ENCODE results near the gene STRAP.

The STRAP gene

GRCh38 chr12:15879413-15879812 is 2.8 kb upstream of the STRAP start:
- Histone ChIP-seq H3K4me1 (ENCODE audit: control insufficient read depth, insufficient read depth, low read length) (peaks cover 11% of the 10 kb centered on the region), H3K27ac (ENCODE audit: low read depth, low read length) (no peak overlapping the region), H3K36me3 (ENCODE audit: control insufficient read depth, insufficient read depth, low read length) (no peaks in the 10 kb centered on the region), H3K4me3 (ENCODE audit: low read length) (no peak overlapping the region), H3K27me3 (ENCODE audit: control insufficient read depth, insufficient read depth, low read length) (no peaks in the 10 kb centered on the region), H3K9ac (ENCODE audit: low read length) (no peak overlapping the region)

GRCh38 chr12:15880721-15881120 is 1.5 kb upstream of the STRAP start:
- Histone ChIP-seq H3K4me1 (ENCODE audit: control insufficient read depth, insufficient read depth, low read length) (peaks cover 14% of the 10 kb centered on the region), H3K36me3 (ENCODE audit: control insufficient read depth, insufficient read depth, low read length) (no peaks in the 10 kb centered on the region), H3K27ac (ENCODE audit: low read depth, low read length) (no peak overlapping the region), H3K27me3 (ENCODE audit: control insufficient read depth, insufficient read depth, low read length) (no peaks in the 10 kb centered on the region), H3K4me3 (ENCODE audit: low read length) (no peak overlapping the region), H3K9ac (ENCODE audit: low read length) (no peak overlapping the region)

DNA sequence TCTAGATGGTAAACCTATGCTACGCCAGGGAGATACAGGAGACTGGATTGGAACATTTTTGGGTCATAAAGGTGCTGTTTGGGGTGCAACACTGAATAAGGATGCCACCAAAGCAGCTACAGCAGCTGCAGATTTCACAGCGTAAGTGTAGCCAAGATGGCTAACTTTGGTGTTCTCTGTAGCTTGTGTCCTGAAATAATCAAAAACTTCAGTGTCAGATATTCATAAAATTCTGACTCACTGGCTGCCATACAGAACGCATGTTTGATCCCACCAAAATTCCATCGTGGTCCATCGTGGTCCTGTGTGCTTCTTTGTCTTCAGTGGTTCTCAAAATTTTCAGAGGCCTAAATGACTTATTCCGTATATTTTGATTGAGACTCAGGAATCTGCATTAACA is 1.3 kb downstream of the STRAP start:
- Histone ChIP-seq H3K4me1 (ENCODE audit: control insufficient read depth, insufficient read depth, low read length) (peaks cover 22% of the 10 kb centered on the region), H3K27me3 (ENCODE audit: control insufficient read depth, insufficient read depth, low read length) (no peaks in the 10 kb centered on the region), H3K9ac (ENCODE audit: low read length) (no peak overlapping the region), H3K36me3 (ENCODE audit: control insufficient read depth, insufficient read depth, low read length) (no peaks in the 10 kb centered on the region), H3K27ac (ENCODE audit: low read depth, low read length) (no peak overlapping the region), H3K4me3 (ENCODE audit: low read length) (peak overlapping the region; percentile 83)

DNA sequence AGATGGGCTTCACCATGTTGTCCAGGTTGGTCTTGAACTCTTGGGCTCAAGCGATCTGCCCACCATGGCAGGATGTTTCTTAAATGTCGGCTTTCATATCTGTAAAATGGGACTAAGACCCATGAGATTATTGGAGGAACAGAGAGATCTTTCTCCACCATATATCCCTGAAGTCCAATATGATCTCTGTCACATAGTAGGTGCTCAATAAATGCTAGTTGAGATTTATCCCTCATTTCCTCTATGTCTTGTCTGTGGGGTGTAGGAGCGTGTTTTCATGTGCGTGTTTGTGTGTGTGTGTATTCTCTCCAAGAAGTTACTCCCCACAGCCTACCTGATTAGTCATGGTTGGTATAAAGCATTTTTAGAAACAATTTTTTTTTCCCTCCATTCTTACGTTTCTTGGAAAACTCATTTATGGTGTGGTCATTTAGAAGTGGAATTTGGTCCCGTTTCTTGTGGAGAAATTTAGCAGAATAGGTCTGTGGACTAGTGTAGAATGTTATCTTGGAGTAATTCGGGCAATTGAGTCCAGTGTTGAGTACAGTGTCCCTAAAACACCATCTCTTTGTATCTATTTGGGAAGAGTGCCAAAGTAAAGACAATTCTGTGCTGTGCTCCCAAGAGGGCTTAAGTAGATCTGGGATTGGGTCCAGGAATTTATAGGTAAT is 4.3 kb downstream of the STRAP start:
- no peak overlapping the region for H3K4me3 ChIP-seq (ENCODE audit: low read length)
- H3K36me3 ChIP-seq (ENCODE audit: control insufficient read depth, insufficient read depth, low read length): no peaks in the 10 kb centered on the region
- H3K4me1 ChIP-seq (ENCODE audit: control insufficient read depth, insufficient read depth, low read length): peaks cover 22% of the 10 kb centered on the region

GRCh38 chr12:15887043-15887817 is 5.0 kb downstream of the STRAP start:
- no peak overlapping the region for H3K4me3 ChIP-seq (ENCODE audit: low read length)
- H3K36me3 ChIP-seq (ENCODE audit: control insufficient read depth, insufficient read depth, low read length): no peaks in the 10 kb centered on the region
- H3K9ac ChIP-seq (ENCODE audit: low read length): no peak overlapping the region

More for the DNA sequence above, 4.3 kb downstream of the STRAP start:
- H3K27me3 ChIP-seq (ENCODE audit: control insufficient read depth, insufficient read depth, low read length): no peaks in the 10 kb centered on the region
- H3K9ac ChIP-seq (ENCODE audit: low read length): no peak overlapping the region
- H3K27ac ChIP-seq (ENCODE audit: low read depth, low read length): no peak overlapping the region

DNA sequence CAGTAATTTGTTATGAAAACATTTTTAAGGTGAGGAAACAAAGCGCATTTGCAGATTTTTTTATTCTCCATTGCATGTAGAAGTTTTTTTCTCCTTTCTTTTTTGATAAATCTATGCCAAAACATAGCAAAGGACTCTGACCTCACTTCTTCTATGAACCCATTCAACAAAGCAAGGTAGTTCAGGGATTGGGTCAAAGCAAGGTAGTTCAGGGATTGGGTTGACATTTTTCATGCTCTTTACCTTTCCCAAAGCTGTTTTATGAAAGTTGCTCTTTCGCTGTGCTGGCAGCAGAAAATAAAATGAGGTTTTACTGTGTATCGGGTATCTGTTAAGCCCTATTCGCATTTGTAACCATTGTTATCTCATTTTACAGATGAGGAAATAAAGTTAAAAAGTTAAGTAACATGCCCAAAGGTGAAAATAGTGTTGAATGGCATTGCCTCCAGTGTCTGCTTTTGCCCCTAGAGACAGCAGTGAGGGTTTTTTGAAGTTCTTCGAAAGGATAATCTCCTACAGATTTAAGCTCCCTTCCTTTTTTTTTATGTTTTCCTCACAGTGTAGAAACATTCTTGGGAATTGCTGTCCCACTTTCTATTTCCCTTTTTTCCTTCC is 10.6 kb downstream of the STRAP start:
- Histone ChIP-seq H3K4me3 (ENCODE audit: low read length) (no peak overlapping the region), H3K9ac (ENCODE audit: low read length) (no peak overlapping the region), H3K27me3 (ENCODE audit: control insufficient read depth, insufficient read depth, low read length) (no peaks in the 10 kb centered on the region), H3K36me3 (ENCODE audit: control insufficient read depth, insufficient read depth, low read length) (peaks cover 3% of the 10 kb centered on the region), H3K27ac (ENCODE audit: low read depth, low read length) (no peak overlapping the region), H3K4me1 (ENCODE audit: control insufficient read depth, insufficient read depth, low read length) (peaks cover 4% of the 10 kb centered on the region)

More at GRCh38 chr12:15887043-15887817, 5.0 kb downstream of the STRAP start:
- no peaks in the 10 kb centered on the region for H3K27me3 ChIP-seq (ENCODE audit: control insufficient read depth, insufficient read depth, low read length)
- H3K27ac ChIP-seq (ENCODE audit: low read depth, low read length): no peak overlapping the region
- H3K4me1 ChIP-seq (ENCODE audit: control insufficient read depth, insufficient read depth, low read length): peaks cover 22% of the 10 kb centered on the region

- Histone ChIP-seq H3K27ac (ENCODE audit: low read depth, low read length) (no peak overlapping the region), H3K4me3 (ENCODE audit: low read length) (no peak overlapping the region), H3K27me3 (ENCODE audit: control insufficient read depth, insufficient read depth, low read length) (no peaks in the 10 kb centered on the region), H3K9ac (ENCODE audit: low read length) (no peak overlapping the region), H3K36me3 (ENCODE audit: control insufficient read depth, insufficient read depth, low read length) (peaks cover 3% of the 10 kb centered on the region), H3K4me1 (ENCODE audit: control insufficient read depth, insufficient read depth, low read length) (peaks cover 2% of the 10 kb centered on the region)
Measured at GRCh38 chr12:15893260-15893659, 11.1 kb downstream of the STRAP start.

- Histone ChIP-seq H3K27me3 (ENCODE audit: control insufficient read depth, insufficient read depth, low read length) (no peaks in the 10 kb centered on the region), H3K27ac (ENCODE audit: low read depth, low read length) (no peak overlapping the region), H3K36me3 (ENCODE audit: control insufficient read depth, insufficient read depth, low read length) (peaks cover 6% of the 10 kb centered on the region), H3K9ac (ENCODE audit: low read length) (no peak overlapping the region), H3K4me1 (ENCODE audit: control insufficient read depth, insufficient read depth, low read length) (no peaks in the 10 kb centered on the region), H3K4me3 (ENCODE audit: low read length) (no peak overlapping the region)
Measured at GRCh38 chr12:15896867-15897266, 14.7 kb downstream of the STRAP start.

DNA sequence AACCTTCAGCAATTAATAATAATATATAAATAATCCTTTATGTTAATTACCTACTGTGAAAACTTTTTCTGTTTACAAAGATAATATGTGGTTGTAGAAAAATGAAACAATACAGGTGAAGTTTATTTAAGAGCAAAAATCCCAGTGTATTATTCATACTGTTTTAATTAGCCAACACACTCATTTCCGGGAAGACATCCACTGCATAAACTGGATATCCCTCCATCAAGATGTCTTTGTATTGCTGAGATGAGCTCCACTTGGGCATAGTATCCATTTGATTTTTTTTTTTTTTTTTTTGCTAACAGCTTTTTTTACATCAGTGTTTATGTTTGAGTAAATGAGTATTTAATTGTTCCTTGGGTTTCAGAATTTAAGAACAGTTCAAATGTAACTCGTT is 15.2 kb downstream of the STRAP start:
- Histone ChIP-seq H3K4me1 (ENCODE audit: control insufficient read depth, insufficient read depth, low read length) (no peaks in the 10 kb centered on the region), H3K9ac (ENCODE audit: low read length) (no peak overlapping the region), H3K4me3 (ENCODE audit: low read length) (no peak overlapping the region), H3K27ac (ENCODE audit: low read depth, low read length) (no peak overlapping the region), H3K27me3 (ENCODE audit: control insufficient read depth, insufficient read depth, low read length) (no peaks in the 10 kb centered on the region), H3K36me3 (ENCODE audit: control insufficient read depth, insufficient read depth, low read length) (peaks cover 6% of the 10 kb centered on the region)

DNA sequence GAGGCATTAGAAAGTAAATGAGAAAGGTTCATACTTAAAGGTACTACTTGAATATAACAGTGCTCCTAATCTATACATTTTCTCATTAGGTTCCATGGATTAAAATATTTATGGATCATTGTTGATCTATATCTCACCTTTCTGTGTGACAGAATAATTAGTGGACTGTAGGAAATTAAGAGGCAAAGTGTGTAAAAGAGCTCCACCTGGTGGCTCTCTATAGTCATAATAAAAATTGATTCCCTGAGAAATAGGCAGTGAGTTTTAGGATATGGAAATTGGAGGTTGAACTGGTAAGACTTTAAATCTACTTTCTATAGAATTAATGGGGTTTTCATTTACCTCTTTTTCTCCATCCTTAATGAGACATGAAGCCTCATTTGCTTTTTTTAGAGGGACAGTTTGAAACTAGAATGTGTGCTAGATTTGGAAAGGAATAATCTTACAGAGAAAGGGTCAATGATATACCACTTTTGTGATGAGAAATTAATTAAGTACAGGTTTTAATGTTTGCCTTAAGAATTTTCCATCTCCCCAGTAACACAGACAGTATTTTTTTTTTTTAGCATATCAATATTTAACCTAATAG is 17.2 kb downstream of the STRAP start:
- Histone ChIP-seq H3K9ac (ENCODE audit: low read length) (no peak overlapping the region), H3K36me3 (ENCODE audit: control insufficient read depth, insufficient read depth, low read length) (peaks cover 3% of the 10 kb centered on the region), H3K4me1 (ENCODE audit: control insufficient read depth, insufficient read depth, low read length) (no peaks in the 10 kb centered on the region), H3K27me3 (ENCODE audit: control insufficient read depth, insufficient read depth, low read length) (no peaks in the 10 kb centered on the region), H3K27ac (ENCODE audit: low read depth, low read length) (no peak overlapping the region), H3K4me3 (ENCODE audit: low read length) (no peak overlapping the region)

- H3K27ac ChIP-seq (ENCODE audit: low read depth, low read length): no peak overlapping the region
- H3K27me3 ChIP-seq (ENCODE audit: control insufficient read depth, insufficient read depth, low read length): no peaks in the 10 kb centered on the region
- H3K4me3 ChIP-seq (ENCODE audit: low read length): no peak overlapping the region
- H3K9ac ChIP-seq (ENCODE audit: low read length): no peak overlapping the region
- H3K4me1 ChIP-seq (ENCODE audit: control insufficient read depth, insufficient read depth, low read length): no peaks in the 10 kb centered on the region
- H3K36me3 ChIP-seq (ENCODE audit: control insufficient read depth, insufficient read depth, low read length): peaks cover 3% of the 10 kb centered on the region
Measured at GRCh38 chr12:15904378-15904920, 22.3 kb downstream of the STRAP start.

- no peaks in the 10 kb centered on the region for H3K36me3 ChIP-seq (ENCODE audit: control insufficient read depth, insufficient read depth, low read length)
- peak overlapping the region; percentile 69 for H3K4me3 ChIP-seq (ENCODE audit: low read length)
- no peak overlapping the region for H3K9ac ChIP-seq (ENCODE audit: low read length)
- H3K4me1 ChIP-seq (ENCODE audit: control insufficient read depth, insufficient read depth, low read length): no peaks in the 10 kb centered on the region
- H3K27ac ChIP-seq (ENCODE audit: low read depth, low read length): peak overlapping the region; percentile 93
- H3K27me3 ChIP-seq (ENCODE audit: control insufficient read depth, insufficient read depth, low read length): no peaks in the 10 kb centered on the region
Measured at GRCh38 chr12:15910468-15910863, 28.3 kb downstream of the STRAP start.
